ENCODE measurements around the gene CCDC148. TPM values are rescaled to one million over a fixed set of nuclear protein-coding genes. Genes with fewer than 3 reads are reported as not detected.

CCDC148 gene
- total and polyA plus RNA-seq, 2 donors (not counting 1 experiment from before 2014, with no cell fraction given), result not detected

- ATAC-seq (ENCODE audit: low read depth), result no peak
- Mint-ChIP-seq H3K27me3 (peaks cover 6% of the 10 kb centered on the region), H3K4me3 (no peak overlapping the region), H3K4me1 (no peaks in the 10 kb centered on the region), H3K27ac (no peak overlapping the region), H3K9me3 (ENCODE audit: insufficient read depth) (no peaks in the 10 kb centered on the region)
- TF ChIP-seq EZH2 (IDR thresholded peaks at IDR 0.05; ENCODE audit: borderline replicate concordance, insufficient read depth, low read depth, low read length, poor library complexity, severe bottlenecking), result no peak
- H3K9ac ChIP-seq (ENCODE audit: low read length), result no peak overlapping the region
- ChIA-PET CTCF (no interaction called here), POLR2A (no interaction called here)
- H3K79me2 ChIP-seq (ENCODE audit: control insufficient read depth, insufficient read depth, low read length), result no peaks in the 10 kb centered on the region
- H4K20me1 ChIP-seq (ENCODE audit: control insufficient read depth, insufficient read depth, low read length, poor library complexity, severe bottlenecking), result no peaks in the 10 kb centered on the region
- no peak for DNase-seq
- intact Hi-C loops (cut with micrococcal nuclease), result no loop called here
- 77% methylated on average over 5 of the region's 5 CpGs for WGBS (ENCODE audit: insufficient coverage)
- H3K4me3 ChIP-seq (ENCODE audit: control extremely low read depth in 1 of 5, extremely low read depth in 1 of 5, insufficient read depth in 1 of 5, low read depth in 2 of 5, low read length in 4 of 5), result no peak overlapping the region
- no peak overlapping the region for H2AFZ ChIP-seq (ENCODE audit: insufficient read depth, low read depth, low read length, poor library complexity, severe bottlenecking)
- H3K27ac ChIP-seq (ENCODE audit: low read length in 2 of 2), result no peak overlapping the region
- no peak overlapping the region for H3K4me2 ChIP-seq (replicated peaks; ENCODE audit: low read depth, low read length, poor library complexity, severe bottlenecking)
- H3K4me1 ChIP-seq (ENCODE audit: control insufficient read depth in 2 of 2, insufficient read depth in 2 of 2, low read length in 2 of 2), result no peaks in the 10 kb centered on the region
- no peaks in the 10 kb centered on the region for H3K9me3 ChIP-seq (ENCODE audit: control extremely low read depth in 1 of 3, control insufficient read depth in 2 of 3, insufficient read depth in 1 of 3, low read length in 2 of 3)
- no peaks in the 10 kb centered on the region for H3K27me3 ChIP-seq (replicated peaks in 1 of 4; ENCODE audit: control extremely low read depth in 1 of 4, control insufficient read depth in 3 of 4, insufficient read depth in 4 of 4, low read length in 3 of 4)
- H3K36me3 ChIP-seq (replicated peaks in 1 of 2; ENCODE audit: control extremely low read depth in 1 of 2, control insufficient read depth in 1 of 2, extremely low read depth in 1 of 2, insufficient read depth in 2 of 2, low read length in 1 of 2), result no peaks in the 10 kb centered on the region
These were observed 327.5 kb downstream of the CCDC148 start for GRCh38 chr2:158129037-158129436.

- WGBS (ENCODE audit: insufficient coverage), result 100% methylated on average over 2 of the region's 2 CpGs
- H3K4me3 Mint-ChIP-seq, result no peak overlapping the region
- no peaks in the 10 kb centered on the region for H3K4me1 Mint-ChIP-seq
- H3K27me3 Mint-ChIP-seq, result peaks cover 6% of the 10 kb centered on the region
- H3K27ac Mint-ChIP-seq, result no peak overlapping the region
- Histone ChIP-seq H3K4me3 (ENCODE audit: control extremely low read depth in 1 of 5, extremely low read depth in 1 of 5, insufficient read depth in 1 of 5, low read depth in 2 of 5, low read length in 4 of 5) (no peak overlapping the region), H4K20me1 (ENCODE audit: control insufficient read depth, insufficient read depth, low read length, poor library complexity, severe bottlenecking) (no peaks in the 10 kb centered on the region), H3K36me3 (replicated peaks in 1 of 2; ENCODE audit: control extremely low read depth in 1 of 2, control insufficient read depth in 1 of 2, extremely low read depth in 1 of 2, insufficient read depth in 2 of 2, low read length in 1 of 2) (no peaks in the 10 kb centered on the region), H3K9me3 (ENCODE audit: control extremely low read depth in 1 of 3, control insufficient read depth in 2 of 3, insufficient read depth in 1 of 3, low read length in 2 of 3) (no peaks in the 10 kb centered on the region), H3K9ac (ENCODE audit: low read length) (no peak overlapping the region), H3K4me2 (replicated peaks; ENCODE audit: low read depth, low read length, poor library complexity, severe bottlenecking) (no peak overlapping the region), H3K27ac (ENCODE audit: low read length in 2 of 2) (no peak overlapping the region), H3K79me2 (ENCODE audit: control insufficient read depth, insufficient read depth, low read length) (no peaks in the 10 kb centered on the region), H2AFZ (ENCODE audit: insufficient read depth, low read depth, low read length, poor library complexity, severe bottlenecking) (no peak overlapping the region), H3K27me3 (replicated peaks in 1 of 4; ENCODE audit: control extremely low read depth in 1 of 4, control insufficient read depth in 3 of 4, insufficient read depth in 4 of 4, low read length in 3 of 4) (no peaks in the 10 kb centered on the region), H3K4me1 (ENCODE audit: control insufficient read depth in 2 of 2, insufficient read depth in 2 of 2, low read length in 2 of 2) (no peaks in the 10 kb centered on the region)
- TF ChIP-seq EZH2 (IDR thresholded peaks at IDR 0.05; ENCODE audit: borderline replicate concordance, insufficient read depth, low read depth, low read length, poor library complexity, severe bottlenecking) (no peak), CTCF (IDR thresholded peaks at IDR 0.05) (no peak)
- CTCF ChIA-PET, result no interaction called here
- intact Hi-C loops (cut with micrococcal nuclease), result no loop called here
- DNase-seq (no peak), ATAC-seq (ENCODE audit: low read depth) (no peak)
- POLR2A ChIA-PET, result no interaction called here
- no peaks in the 10 kb centered on the region for H3K9me3 Mint-ChIP-seq (ENCODE audit: insufficient read depth)
These were observed 328.2 kb downstream of the CCDC148 start for GRCh38 chr2:158128168-158128973.
